CD1c-positive myeloid dendritic cell (primary cell): ENCODE measurements around the gene CIAPIN1.
A peak's percentile ranks its signal among the peaks of the same experiment; 100 is the strongest.

ENCODE experiments used
- DNase-seq: peaks from one replicate; pipeline ENCODE4 v3.0.0-alpha.2; 2016; ENCODE audit errors: extremely low spot score

CIAPIN1 gene

GRCh38 chr16:57476546-57477410 lies 29.6 kb upstream of the CIAPIN1 start:
- DNase-seq = no peak

- peak; percentile 54 for DNase-seq
These were observed 28.6 kb upstream of the CIAPIN1 start for GRCh38 chr16:57475711-57476339.

- no peak for DNase-seq
These were observed 27.8 kb upstream of the CIAPIN1 start for GRCh38 chr16:57474671-57475661.

GRCh38 chr16:57473906-57474305 lies 26.7 kb upstream of the CIAPIN1 start:
- no peak for DNase-seq

DNA sequence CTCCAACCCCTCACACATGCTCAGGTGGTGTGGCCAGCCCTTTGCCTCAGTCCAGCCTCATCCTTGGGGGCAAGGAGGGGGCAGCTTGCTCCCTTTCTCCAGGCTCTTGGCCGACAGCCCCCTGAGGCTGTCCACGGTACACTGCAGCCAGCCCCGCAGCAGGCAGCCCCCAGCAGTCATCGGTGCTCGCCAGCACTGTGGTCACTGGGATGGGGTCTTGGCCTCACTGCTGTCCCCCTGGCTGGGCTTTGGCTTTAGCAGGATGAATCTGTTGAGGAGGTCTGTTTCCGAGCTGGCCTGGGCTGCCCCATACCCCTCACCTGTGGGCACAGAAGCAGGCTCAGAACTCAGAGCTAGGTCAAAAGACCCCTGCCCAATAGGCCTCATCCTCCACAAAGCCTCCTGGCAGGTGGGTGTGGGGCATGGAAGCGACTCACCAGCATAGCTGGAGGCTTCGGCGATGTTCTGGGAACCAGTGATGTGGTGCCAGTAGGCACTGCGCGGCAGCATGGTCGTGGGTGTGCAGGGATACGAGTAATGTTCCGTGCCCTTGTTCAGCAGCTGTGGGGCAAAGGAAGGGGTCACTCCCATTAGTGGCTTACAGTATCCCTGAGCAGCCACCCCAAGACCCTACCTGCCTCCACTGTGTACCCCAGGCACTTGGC lies 26.1 kb upstream of the CIAPIN1 start:
- DNase-seq = no peak

GRCh38 chr16:57472665-57473060 lies 25.5 kb upstream of the CIAPIN1 start:
- DNase-seq = peak; percentile 7

DNA sequence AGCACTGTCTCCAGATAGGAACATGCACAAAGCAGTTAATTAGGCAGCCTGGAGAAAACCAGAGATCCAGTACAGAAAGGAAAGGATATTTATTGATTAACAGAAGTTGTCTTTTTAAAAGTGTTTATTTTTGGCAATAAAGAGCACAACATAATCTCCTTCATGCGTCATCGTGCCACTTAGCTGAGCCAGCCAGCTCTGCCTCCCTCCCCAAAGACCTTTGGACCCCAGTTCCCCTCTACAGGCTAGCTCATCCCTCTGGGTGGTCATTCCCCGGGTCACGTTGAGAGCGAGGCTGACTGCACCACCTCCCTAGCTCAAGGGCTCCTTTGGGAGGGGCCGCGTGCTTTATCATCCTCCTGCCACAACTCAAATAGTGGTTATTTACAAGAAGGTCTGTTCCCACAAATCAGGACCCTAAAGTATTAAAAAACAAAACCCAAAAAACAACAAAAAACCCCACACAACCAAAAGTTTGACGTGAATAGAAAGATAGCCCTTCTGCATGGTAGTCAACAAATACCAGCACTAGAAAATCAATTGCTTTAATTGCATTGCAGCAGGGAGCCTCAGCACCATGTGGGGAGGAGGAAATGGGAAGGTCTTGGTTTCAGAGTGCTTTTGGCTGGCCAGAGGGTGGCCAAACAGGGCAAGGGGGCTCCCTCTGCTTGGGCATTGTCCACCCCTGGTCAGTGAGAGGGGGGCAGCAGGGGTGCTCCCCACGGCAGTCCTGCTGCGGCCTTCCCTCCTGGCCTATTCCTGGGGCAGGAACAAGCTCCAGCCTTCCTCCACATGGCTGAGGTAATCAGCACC lies 24.9 kb upstream of the CIAPIN1 start:
- no peak for DNase-seq

DNA sequence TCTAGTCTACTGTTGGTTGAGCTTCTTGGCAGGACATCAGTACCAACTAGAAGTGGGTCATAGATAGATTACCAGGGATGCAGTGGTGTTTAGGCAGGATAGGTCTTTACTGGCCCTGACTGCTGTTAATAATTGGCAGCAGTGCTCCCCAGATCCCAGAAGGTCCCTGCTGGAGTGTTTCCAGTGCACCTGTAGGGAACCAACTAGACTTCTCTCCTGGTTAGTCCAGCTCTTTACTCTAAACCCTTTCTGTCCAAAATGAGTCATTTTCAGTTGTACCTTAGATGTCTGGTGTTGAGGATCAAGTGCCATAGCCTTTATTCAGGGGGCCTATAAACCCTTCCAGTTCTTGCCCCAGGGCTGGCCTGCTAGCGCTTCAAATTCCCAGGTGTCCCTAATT lies 24.0 kb upstream of the CIAPIN1 start:
- no peak for DNase-seq

DNA sequence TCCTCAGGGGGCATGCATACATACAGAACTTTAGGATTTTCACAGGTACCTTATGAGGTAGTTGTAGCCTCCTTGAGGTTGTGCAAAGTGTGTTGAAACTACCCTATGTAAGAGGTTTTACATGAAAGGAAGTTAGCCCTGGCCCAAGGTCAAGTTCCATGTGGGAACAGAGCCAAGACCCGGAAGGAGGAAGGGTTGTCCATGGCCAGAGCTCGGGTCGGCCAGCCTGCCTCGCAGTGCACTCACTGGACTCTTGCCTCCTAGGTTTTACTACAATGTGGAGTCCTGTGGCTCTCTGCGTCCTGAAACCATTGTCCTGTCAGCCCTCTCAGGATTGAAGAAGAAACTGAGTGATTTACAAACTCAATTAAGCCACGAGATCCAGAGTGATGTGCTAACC lies 23.5 kb upstream of the CIAPIN1 start:
- peak; percentile 46 for DNase-seq

GRCh38 chr16:57469917-57470470 lies 22.8 kb upstream of the CIAPIN1 start:
- DNase-seq = no peak

DNA sequence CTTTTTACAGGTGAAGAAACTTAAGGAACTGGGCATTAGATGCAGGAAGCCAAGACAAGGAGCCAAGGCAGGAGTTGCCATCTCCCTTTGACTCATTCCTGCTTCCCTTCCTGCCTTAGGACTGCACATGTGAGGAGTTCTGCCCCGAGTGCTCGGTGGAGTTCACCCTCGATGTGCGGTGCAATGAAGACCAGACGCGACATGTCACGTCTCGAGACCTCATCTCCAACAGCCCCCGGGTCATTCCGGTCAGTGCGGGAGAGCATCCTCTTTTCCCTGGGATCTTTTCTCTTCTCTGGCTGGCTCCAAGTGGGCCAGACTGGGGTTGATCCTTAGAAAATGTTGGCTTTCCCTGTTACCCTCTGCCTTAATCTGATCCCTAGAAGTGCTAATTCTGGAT lies 21.9 kb upstream of the CIAPIN1 start:
- no peak for DNase-seq

DNA sequence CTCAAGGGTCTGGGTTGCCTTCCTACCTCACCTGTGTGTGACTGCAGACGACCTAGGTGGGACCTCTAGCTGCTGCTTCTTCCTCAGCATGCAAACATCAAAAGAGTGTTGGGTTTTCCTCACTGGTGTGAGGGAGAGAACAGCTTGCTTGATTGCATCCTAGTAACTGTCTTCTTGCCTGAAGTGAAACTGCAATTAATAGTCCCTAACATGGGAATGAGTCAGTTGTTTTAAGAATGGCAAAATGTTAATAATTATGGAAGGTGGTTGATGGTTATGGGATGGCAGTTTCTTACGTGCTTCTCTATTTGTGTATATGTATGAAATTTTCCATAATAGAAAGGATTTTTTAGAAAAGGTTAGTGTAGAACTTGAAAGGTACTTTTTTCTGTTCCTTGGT lies 21.2 kb upstream of the CIAPIN1 start:
- DNase-seq = no peak

- no peak for DNase-seq
These were observed 17.3 kb upstream of the CIAPIN1 start for GRCh38 chr16:57464523-57464922.

GRCh38 chr16:57462978-57463362 lies 15.8 kb upstream of the CIAPIN1 start:
- DNase-seq = peak; percentile 13

- peak; percentile 95 for DNase-seq
These were observed 15.2 kb upstream of the CIAPIN1 start, which contains the start of gene POLR2C for GRCh38 chr16:57462209-57462977. POLR2C (plus strand) TSS chr16:57462679; CDS start chr16:57462725, 46 bp downstream.

- no peak for DNase-seq
These were observed 4.8 kb upstream of the CIAPIN1 start for GRCh38 chr16:57452021-57452420.

DNA sequence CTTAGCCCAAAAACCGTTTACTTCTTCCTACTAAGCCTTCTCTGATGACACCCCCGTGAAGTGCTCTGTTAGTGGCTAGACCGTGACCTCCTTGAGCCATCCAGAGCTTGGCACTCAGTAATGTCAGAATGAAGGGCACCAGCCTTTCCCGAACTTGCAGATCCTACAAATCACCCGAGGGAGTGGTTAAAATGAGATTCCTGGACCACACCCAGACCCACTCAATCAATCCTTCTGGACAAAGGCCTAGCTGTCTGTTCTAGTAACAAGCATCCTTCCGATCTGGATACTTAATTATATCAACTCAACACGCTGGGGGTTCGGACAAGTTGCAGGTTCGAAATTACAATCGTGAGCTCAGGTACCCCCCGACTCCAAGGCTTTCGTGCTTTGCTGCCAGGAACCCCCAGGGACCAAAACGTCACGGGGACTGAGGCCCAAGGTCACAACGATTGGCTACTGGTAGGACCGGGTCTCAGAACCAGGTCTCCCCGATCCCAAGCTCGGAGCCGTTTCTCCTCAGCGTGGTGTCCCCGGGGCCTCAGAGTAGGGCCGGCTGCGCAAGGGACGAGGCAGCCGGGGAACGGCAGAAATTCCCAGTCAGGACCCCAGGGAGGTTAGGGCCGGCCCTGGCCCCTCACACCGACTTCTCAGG lies 527 bp downstream of the CIAPIN1 start:
- peak; percentile 5 for DNase-seq

GRCh38 chr16:57445510-57445909 lies 1.7 kb downstream of the CIAPIN1 start:
- DNase-seq = no peak

DNA sequence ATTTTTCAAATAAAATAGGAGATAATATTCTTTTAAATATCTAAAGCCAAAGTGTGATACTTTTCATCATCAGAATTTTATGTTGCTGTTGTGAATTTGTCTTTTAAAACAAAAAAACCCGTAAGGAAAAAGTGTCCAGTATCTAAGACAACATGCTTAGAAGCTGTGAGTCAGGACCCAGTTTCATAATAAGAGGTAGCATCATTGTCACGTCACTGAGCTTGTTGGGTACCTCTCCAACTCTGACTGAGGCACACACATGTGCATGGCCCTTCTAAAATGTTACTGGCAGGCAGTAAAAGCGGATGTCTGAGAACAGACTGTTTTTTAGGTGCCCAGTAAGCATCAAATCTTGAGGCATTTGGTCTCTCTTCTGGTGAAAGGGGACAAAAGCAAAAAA lies 2.5 kb downstream of the CIAPIN1 start:
- DNase-seq = no peak
